DMS79 (cell line): ENCODE data around the gene PLD1.
"Not testable (repeated sequence)": the region's sequence is repeated elsewhere in the genome, so short reads cannot be mapped to it uniquely, and the experiment has no call there.

Source experiments
- DNase-seq: peaks from one replicate; lab custom pipeline; 2025; lab: John Stamatoyannopoulos, UW

Gene PLD1

DNA sequence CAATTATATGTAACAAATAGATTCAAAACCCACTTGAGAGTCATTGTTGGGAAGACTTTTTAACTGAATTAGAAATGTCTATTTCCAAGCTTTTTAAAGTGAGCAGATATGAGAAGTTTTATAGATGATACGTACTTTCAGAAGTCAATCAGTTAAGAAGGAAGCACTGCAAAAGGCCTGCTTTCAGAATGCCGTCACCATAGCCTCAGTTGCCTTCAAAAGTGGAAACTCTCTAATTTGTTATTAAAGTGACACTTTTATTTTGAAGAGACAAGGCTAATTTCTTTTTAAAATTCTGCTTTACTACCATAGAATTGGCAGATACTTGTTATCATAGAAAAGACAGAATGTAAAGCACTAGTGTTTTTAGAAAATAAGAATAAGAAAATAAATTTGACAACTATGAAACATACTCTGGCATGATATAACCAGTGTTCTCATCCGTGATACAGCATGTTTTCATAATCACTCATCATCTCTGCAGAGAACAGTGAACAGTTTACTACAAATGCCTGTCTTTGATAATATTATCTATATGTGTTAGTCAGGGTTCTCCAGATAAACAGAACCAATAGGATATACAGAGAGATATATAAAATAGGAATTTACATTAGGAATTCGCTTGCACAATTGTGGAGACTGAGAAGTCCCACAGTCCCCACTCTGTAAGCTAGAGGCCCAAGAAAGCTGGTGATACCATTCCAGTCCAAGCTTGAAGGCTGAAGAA lies 7.0 kb upstream of the PLD1 start:
- no peak for DNase-seq

DNA sequence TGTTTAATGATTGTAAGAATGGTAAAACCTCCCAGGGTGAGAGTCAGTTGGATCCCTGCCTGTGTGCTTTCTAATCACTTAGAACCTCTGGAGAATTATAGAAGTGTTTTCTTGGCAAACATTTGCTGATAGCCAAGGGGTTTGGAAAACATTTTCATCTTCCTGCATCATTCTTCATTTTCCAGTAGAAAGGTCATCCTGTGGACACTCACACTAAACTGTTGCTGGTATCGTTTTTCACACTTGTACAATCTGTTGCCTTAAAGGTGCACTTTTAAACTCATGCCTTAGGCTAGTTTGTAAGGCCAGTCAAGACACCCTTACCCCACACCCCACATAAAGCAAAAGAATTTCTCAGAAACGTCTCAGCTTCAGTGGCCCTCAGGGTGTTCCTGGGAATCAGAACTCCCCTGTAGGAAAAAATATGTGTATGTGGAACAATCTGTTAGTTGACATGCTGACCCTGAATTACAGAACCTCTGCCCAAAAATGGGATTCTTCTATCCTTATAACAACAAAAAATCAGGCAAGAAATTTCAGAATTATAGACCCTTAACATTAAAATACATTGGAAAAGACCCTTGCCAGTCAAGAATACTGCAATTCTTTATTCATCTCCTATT lies 5.8 kb upstream of the PLD1 start:
- DNase-seq: no peak

DNA sequence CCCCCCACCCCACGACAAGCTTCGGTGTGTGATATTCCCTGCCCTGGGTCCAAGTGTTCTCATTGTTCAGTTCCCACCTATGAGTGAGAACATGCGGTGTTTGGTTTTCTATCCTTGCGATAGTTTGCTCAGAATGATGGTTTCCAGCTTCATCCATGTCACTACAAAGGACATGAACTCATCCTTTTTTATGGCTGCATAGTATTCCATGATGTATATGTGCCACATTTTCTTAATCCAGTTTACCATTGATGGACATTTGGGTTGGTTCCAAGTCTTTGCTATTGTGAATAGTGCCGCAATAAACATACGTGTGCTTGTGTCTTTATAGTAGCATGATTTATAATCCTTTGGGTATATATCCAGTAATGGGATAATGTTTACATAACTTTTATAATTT lies 4.4 kb upstream of the PLD1 start:
- not testable (repeated sequence) for DNase-seq

DNA sequence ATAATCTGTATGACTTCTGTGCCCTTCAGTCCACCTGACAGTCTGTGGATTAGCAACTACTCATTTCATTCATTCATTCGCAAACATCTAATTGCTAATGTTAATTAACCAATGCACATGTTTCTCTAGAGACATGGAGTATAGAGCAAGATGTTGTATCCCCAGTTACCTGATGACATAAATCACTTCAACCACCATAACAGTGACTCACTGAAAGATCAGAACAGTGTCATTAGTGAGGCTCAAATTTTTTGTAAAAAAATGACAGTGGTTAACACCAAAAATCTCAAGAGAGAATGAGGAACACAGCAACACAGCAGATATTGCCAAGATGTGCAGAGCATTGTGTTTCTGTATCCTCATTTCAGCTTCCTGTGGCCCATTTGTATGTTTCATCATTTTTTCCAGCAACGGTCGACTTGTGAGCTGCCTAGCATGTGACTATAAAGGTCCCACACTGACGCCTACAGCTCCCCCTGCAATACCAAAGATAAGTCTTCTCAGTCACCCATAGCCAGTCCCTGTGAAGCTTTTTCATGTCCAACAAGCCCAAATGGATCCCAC lies 3.7 kb upstream of the PLD1 start:
- DNase-seq: no peak

DNA sequence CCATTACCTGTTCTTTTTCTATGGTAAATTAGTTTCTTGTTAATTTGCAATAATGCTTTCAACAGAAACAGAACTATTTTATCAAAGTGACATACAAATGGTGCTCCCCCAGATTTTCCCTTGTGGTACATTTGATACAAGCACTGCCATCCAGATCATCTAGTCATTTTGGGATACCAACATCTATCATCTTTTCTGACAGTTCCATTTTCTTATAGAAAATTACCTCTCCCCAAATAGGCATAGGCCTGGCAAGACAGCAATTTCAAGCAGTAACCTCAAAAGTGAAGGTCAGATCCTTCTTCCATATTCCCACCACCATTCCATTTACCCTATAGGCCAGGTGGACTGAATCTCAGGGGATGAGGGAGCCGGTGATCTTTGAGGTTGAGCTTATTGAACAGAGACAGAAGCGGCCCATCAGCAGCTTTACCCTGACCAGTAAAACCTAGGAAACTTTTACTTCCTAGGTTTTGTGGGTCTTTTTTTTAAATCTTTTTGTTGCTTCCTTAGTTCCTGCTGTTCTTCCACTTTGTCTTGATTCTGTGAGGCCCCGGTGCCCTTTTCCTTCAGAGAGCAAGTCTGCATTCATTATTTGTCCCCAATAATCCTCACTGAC lies 3.1 kb upstream of the PLD1 start:
- DNase-seq: no peak

DNA sequence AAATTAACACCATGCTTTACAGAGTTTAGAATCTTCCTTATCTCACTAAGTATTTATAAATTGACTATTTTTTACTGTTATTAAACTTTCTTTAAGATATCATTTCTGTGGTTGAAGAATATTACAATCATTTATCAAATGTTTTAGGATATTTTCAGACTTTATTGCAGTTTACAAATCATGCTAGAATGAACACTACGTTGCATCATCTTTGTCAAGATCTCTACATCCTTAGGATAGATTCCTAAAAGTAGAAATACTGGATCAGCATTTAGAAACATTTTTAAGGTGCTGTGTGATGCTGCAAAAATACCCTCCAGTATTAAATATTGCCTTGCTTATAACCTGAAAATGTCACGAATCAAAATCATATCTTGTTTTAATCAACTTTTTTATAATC lies 2.5 kb upstream of the PLD1 start:
- no peak for DNase-seq

DNA sequence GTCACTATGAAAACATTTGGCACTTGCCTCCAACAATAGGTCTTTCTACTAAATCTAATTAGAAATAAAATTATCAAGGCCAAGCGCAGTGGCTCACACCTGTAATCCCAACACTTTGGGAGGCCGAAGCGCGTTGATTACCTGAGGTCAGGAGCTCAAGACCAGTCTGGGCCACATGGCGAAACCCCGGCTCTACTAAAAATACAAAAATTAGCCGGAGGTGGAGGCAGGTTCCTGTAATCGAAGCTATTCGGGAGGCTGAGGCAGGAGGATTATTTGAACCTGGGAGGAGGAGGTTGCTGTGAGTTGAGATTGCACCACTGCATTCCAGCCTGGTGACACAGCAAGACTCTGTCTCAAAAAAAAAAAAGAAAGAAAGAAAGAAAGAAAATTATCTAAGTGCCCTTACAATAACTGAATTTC lies 1.6 kb upstream of the PLD1 start:
- DNase-seq: no peak

DNA sequence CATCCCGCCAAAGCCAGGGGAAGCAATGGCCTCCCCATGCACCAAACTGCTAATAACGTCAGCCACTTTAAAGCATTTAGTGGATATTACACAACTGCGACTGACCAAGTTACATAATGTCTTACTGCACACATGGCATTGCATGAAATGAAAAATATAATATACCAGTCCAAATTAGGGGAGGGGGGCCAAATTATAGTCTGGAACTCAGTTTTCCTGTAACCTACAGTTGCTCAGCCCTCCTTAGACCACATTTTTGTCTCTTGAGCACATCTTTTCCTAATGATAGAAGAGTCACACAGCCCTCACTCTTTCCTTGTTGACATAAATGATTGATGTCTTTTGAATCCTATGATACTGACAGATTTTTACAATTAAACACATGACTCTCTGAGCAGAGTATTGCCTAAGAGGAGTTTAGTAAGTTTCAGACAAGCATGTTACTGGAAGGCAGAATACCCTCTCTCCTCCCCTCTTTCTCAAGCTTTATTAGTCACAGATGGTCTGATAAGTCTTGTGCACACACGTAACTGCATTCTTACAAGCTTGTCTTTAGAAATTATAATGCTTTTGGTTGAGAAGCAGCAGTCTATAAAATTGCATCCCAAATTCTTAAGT lies 1.1 kb upstream of the PLD1 start:
- no peak for DNase-seq

DNA sequence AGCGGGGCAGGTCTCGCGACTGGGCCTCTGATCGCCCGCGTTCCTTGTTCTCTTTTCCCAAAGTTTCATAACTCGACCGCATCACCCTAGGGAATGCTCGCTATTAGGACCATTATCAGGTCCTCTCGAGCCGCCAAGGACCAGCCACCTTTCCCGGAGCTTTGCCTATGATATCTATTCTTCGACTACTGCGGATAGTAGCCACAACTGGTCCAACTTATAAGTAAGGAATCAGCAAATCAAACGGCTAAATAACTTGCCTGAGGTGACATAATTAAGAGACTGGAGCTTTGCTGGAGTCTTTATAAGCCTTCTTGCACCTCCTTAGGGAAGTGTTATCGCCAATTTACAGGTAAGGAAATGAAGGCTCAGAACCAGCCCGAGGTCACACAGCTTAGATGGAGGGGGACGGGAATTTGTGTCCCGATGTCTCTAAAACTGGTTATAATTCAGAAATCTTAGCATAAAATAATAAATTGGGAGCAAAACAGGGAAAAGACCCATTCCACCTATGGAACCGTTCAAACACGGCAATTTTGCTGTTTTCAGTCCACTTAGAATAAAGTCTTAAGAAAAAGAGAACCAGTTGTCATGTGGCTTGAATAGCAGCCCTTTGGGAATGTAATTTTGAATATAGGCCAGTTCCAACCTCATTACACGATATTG lies 479 bp upstream of the PLD1 start:
- DNase-seq: no peak

DNA sequence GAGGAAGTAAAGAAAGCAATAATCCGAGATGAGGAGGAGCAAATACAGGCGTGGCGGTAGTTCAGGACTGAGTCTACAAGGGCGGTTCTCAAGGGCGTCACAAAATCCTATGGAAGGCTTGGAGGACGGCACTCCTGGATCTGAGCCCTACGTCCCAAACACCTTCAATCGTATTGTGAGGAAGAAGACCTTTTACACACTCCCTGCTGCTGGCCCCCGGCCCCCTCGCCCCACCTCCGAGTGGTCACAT lies 747 bp downstream of the PLD1 start:
- DNase-seq: no peak

DNA sequence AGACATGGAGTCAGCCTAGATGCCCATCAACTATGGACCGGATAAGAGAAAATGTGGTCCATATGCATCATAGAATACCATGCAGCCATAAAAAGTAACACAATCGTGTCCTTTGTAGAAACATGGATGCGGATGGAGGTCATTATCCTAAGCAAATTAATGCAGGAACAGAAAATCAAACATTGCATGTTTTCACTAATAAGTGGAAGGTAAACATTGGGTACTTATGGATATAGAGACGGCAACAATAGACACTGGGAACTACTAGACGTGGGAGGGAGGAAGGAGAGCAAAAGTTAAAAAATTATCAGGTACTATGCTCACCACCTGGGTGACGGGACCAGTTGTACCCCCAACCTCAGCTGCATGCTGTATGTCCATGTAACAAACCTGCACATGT lies 2.5 kb downstream of the PLD1 start:
- DNase-seq: no peak

DNA sequence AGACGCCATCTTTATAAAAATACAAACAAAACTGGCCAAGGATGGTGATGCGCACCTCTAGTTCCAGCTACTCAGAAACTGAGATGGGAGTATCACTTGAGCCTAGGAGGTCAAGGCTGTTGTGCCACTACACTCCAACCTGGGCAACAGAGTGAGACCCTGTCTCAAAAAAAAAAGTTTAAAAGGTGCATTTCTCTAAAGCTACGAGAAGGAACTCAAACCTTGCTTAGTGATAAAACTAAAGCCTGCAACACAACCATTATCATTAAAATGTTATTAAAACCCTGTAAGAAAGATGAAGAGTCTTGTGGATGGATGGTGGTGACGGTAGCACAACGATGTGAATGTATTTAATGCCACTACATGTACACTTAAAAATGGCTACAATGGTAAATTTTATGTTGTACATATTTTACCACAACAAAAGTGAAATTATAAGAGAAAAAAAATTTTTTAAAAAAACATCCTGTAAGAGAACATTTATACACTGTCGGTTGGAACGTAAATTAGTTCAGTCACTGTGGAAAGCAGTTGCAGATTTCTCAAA lies 3.1 kb downstream of the PLD1 start:
- DNase-seq: no peak

DNA sequence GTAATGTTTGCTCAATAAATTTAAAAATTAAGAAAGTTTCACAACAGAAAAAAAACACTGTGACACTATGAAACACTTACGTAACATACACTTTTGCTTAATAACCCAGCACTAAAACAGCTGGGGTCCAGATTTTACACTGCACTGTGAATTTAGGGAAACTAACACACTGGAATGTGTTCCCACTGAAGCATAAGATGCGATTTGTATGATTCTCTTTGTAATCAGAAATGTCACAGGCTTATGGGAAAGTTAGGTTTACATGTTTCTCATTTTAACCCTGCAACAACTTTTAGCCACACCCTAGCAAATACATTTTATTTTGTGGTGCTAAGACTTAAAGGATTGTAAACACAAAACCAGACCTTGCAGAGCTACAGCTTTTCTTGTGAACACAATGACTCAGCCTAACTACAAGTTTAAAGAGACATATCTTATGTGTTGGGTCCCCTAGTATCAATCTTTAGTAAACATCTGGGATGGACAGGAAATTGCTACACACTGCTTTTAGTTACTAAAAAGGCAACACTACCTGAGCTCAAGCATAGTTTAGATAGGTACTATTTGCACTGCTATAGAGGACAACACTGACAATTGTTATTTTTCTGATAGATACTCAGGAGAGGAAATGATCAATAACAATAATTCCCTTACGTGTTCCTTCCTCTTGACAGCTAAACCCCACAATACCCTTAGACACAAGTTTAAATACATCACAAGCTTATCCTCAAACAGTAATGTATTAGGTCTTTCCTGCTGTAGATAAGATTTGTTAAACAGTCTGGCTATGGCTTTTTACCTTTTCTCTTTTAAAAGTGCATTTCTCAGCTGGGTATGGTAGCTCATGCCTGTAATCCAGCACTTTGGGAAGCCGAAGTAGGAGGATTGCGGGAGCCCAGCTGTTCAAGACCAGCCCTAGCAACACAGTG lies 3.8 kb downstream of the PLD1 start:
- no peak for DNase-seq

DNA sequence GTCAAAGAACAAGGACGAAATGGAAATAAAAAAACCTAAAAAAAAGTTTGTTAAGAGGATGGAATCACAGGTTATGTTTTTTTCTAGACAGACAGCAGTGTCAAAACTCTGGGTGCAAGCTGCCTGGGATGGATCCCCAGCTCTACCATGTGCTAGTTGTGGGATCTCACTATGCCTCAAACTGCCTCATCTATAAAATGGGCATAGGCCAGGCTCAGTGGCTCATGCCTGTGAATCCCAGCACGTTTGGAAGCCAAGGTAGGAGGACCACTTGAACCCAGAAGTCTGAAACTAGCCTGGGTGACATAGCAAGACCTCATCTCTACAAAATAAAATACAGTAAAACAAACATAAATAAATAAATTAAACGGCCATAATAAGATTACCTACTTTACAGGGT lies 4.6 kb downstream of the PLD1 start:
- DNase-seq: no peak

DNA sequence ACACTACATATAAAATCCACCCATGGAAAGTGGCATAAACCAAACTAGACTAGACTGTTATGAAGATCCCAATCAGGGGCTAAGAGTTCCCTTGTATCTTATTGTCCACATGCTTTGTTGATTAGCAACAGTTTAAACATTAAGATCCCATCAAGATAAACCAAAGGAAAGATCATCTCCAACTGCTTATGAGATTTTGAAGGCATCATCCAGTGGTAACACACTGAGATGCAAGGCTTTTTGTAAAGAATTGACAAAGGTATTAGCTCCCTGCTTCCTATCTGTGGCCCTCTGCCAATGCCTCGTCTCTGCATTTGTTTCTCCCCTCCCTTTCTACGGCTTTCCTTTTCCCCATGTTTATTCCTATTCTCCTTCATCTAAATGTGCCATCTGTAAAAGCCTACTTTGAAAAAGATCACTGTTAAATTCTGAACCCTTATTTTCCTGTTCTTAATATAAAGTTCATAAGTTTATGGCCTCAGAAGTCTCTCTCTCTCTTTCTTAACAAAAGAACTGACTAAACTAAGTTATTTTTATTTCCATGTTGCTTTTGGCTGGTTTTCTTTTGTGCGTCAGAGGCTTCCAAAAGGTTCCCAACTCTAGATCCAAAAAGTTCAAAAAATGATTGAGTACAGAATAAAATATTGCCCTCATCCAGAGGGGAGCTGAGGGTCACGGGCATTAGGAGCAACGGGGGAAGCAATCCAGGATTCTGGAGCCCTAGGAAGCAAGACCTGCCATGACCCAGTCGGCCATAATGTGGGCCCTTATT lies 5.5 kb downstream of the PLD1 start:
- no peak for DNase-seq

DNA sequence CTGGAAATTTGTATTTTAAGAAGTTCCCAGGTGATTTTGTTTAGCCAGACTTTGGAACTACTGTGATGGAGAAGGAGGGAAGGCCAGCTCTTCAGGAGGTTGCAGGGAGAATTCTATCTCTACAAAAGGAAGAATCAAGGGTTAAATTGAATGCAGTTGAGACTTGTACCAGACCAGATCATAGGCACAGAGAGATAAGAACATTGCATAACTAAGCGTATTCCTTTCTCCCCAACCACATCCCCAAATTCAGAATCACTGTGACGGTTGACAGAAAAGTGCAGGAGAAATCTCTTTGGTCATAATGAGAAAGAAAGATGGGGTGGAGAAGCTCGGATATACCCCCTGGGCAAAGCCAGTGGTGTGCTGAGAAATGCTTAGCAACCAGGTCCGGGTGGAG lies 7.2 kb downstream of the PLD1 start:
- DNase-seq: no peak

DNA sequence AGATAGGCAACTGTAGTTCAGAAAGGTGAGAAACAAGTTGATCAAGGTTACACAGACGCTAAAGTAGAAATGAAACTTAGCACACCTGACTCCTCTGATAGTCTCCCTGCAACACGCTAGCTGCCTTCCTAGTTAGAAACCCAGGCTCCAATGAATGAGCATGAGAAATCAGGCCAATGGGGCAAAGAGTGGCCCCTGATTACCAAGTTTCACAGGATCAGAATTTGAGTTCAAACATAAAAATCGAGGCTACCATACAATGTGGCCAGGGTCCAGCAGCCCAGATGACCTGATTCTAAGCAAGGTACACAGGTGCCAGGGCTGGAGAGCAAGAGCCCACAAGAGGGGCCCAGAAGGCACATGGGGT lies 7.7 kb downstream of the PLD1 start:
- no peak for DNase-seq

DNA sequence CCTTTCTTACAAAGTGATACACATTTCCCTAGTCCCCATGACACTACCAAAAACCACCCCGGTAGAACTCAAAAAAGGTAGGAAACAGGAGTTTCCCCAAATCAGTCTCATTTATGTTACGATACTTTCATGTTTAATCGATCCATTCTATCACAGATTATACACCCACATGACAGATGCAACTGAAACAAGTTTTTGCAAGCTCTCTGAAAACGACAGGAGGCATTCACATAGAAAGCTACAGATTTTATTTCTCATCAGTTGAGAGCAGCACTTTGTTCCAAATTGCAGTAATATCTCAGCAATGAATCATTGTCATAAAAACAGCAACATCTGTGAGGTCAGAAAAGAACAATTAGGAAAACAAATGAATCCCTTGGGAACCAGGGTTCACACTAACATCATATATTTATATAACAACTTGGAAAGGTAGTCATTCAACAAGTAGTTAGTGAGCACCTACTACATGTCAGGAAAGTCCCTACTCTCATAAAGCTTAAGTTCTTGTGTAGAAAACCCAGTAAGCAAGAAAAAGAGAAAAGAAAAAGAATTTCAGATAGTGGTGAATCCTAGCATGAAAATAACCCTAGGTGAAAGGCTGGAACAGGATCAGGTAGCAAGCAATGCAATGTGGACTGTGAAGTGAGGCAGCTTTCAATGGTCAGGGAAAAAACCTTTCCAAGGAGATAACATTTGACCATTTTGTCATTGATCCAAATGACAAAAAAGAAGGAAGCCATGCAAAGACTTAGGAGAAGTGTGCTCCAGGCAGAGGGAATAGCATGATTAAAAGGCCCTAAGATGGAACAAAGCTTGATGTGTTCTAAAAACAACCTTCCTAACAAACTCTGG lies 8.3 kb downstream of the PLD1 start:
- no peak for DNase-seq

DNA sequence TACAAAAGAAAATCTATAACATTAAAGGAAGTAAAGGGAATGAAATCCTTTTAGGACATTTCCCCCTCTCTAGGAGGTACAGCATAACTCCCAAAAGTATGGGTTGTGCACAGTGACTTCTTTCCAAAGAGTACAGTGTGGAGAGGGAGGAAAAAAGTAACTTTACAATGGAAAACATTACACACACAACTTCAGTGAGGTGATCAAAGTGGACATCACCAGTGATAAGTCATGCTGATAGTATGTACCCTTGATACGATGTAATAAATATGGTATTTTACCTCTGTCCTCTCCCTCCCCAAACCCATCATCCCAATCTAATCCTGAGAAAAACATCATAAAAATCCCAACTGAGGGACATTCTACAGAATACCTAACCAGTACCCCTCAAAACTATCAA lies 10.8 kb downstream of the PLD1 start:
- DNase-seq: no peak

DNA sequence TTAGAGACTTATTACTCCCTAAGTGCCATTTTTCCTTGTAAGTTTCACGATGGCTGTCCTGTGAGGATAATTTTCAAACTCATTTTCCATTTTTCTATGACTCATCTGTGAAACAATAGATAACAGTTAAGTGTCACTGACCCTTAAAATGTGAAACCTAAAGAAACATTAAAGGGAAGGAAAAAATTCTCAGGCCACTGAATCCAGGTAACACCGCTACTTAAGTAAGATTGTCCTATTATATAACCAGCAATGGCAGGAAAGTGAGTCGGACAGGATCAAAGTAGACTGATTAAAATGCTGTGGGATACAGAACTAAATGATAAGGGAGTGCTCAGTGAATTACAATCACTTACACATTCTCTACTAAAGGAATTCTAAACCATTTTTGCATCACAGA lies 12.4 kb downstream of the PLD1 start:
- DNase-seq: no peak
